Peyer's patch (tissue), 4 donors: ENCODE results near the gene SLC26A8. TPM values are rescaled to one million over a fixed set of nuclear protein-coding genes. Genes with fewer than 3 reads are reported as not detected.
"Not testable (repeated sequence)": the region's sequence is repeated elsewhere in the genome, so short reads cannot be mapped to it uniquely, and the experiment has no call there.

ENCODE experiments used
- DNase-seq, 3 donors: peaks; one replicate each; pipeline ENCODE4 v3.0.0-alpha.2; 2017 to 2019
- H3K27ac ChIP-seq, 4 donors: fragments of 200-600 bp; sonication (generic); one replicate each; pipeline ENCODE4 v1.5.1; 2016 to 2019
- H3K27me3 ChIP-seq, 2 donors: fragments of 200-600 bp; sonication (generic); one replicate each; pipeline ENCODE4 v1.5.1; 2019
- H3K36me3 ChIP-seq, 3 donors: fragments of 200-600 bp; sonication (generic); one replicate each; pipeline ENCODE4 v1.5.1; 2016 to 2019
- H3K4me1 ChIP-seq, 4 donors: fragments of 200-600 bp; sonication (generic); one replicate each; pipeline ENCODE4 v1.5.1; 2016 to 2019
- H3K4me3 ChIP-seq, 4 donors: fragments of 200-600 bp; sonication (generic); 1 replicate in 3 of 4; 2 replicates in 1 of 4; pipeline ENCODE4 v1.5.1; 2016 to 2019; ENCODE audit warnings: mild to moderate bottlenecking in 1 of 4
- H3K9me3 ChIP-seq, 4 donors: fragments of 200-600 bp; sonication (generic); one replicate each; pipeline ENCODE4 v1.5.1; 2016 to 2019; ENCODE audit warnings: mild to moderate bottlenecking in 1 of 4
- CTCF ChIP-seq, 6 experiments: fragments of 450-650 bp in 4 of 6; fragments of 200-600 bp in 2 of 6; sonication (generic) in 1 of 6; IDR thresholded peaks; one replicate each; pipeline ENCODE4 v1.5.1; 2017 to 2019; ENCODE audit warnings: antibody characterized with exemption in 6 of 6, mild to moderate bottlenecking in 3 of 6, moderate library complexity in 1 of 6
- POLR2A ChIP-seq, 2 donors: fragments of 450-650 bp; IDR thresholded peaks; one replicate each; pipeline ENCODE4 v1.5.1; 2017; ENCODE audit warnings: antibody characterized with exemption in 2 of 2, mild to moderate bottlenecking in 2 of 2, moderate library complexity in 2 of 2
- total RNA-seq, 4 donors: library from RNA; depleted of rRNA; stranded (reverse); fragments of >200 nt; gene quantifications; one replicate each; pipeline ENCODE4 v1.1.0, GENCODE V29; 2016

Gene SLC26A8
- total RNA-seq, 4 donors from 2014 or later: 1.7 TPM; not detected in 3

GRCh38 chr6:35936681-35937359 lies 87.6 kb downstream of the SLC26A8 start:
- H3K9me3 ChIP-seq: no peaks in the 10 kb centered on the region
- TF ChIP-seq POLR2A (IDR thresholded peaks at IDR 0.05) (no peak), CTCF (IDR thresholded peaks at IDR 0.05) (no peak)
- H3K27ac ChIP-seq: no peak overlapping the region
- DNase-seq: no peak
- peaks cover 0 to 8% (median 0%) of the 10 kb centered on the region in 4 donors for H3K4me1 ChIP-seq
- H3K36me3 ChIP-seq: no peaks in the 10 kb centered on the region
- H3K27me3 ChIP-seq: no peaks in the 10 kb centered on the region
- H3K4me3 ChIP-seq: no peak overlapping the region

GRCh38 chr6:35935469-35935868 lies 89.0 kb downstream of the SLC26A8 start:
- Histone ChIP-seq H3K4me3 (no peak overlapping the region), H3K27me3 (no peaks in the 10 kb centered on the region), H3K4me1 (peaks cover 0 to 3% (median 0%) of the 10 kb centered on the region in 4 donors), H3K27ac (no peak overlapping the region), H3K9me3 (no peaks in the 10 kb centered on the region), H3K36me3 (no peaks in the 10 kb centered on the region)
- no peak for TF ChIP-seq CTCF (IDR thresholded peaks at IDR 0.05)
- TF ChIP-seq POLR2A (IDR thresholded peaks at IDR 0.05): no peak
- no peak for DNase-seq

- H3K36me3 ChIP-seq: no peaks in the 10 kb centered on the region
- TF ChIP-seq POLR2A (IDR thresholded peaks at IDR 0.05): no peak
- TF ChIP-seq CTCF (IDR thresholded peaks at IDR 0.05): no peak
- H3K9me3 ChIP-seq: no peaks in the 10 kb centered on the region
- H3K27me3 ChIP-seq: no peaks in the 10 kb centered on the region
- no peak for DNase-seq
- no peaks in the 10 kb centered on the region for H3K4me1 ChIP-seq
- no peak overlapping the region for H3K4me3 ChIP-seq
- H3K27ac ChIP-seq: no peak overlapping the region
Observed at GRCh38 chr6:35933844-35934243, 90.6 kb downstream of the SLC26A8 start.

- H3K4me3 ChIP-seq, H3K27me3 ChIP-seq, H3K27ac ChIP-seq, H3K9me3 ChIP-seq, DNase-seq, H3K4me1 ChIP-seq, H3K36me3 ChIP-seq: not testable (repeated sequence)
Observed at GRCh38 chr6:35931873-35932272, 92.6 kb downstream of the SLC26A8 start.

GRCh38 chr6:35931120-35931561 lies 93.3 kb downstream of the SLC26A8 start:
- H3K9me3 ChIP-seq: no peaks in the 10 kb centered on the region
- H3K27ac ChIP-seq: no peak overlapping the region
- H3K36me3 ChIP-seq: no peaks in the 10 kb centered on the region
- no peak for TF ChIP-seq CTCF (IDR thresholded peaks at IDR 0.05)
- no peak for TF ChIP-seq POLR2A (IDR thresholded peaks at IDR 0.05)
- no peak for DNase-seq
- no peaks in the 10 kb centered on the region for H3K27me3 ChIP-seq
- no peaks in the 10 kb centered on the region for H3K4me1 ChIP-seq
- no peak overlapping the region for H3K4me3 ChIP-seq

- Histone ChIP-seq H3K9me3 (no peaks in the 10 kb centered on the region), H3K27me3 (no peaks in the 10 kb centered on the region), H3K4me3 (no peak overlapping the region), H3K4me1 (no peaks in the 10 kb centered on the region), H3K36me3 (no peaks in the 10 kb centered on the region), H3K27ac (no peak overlapping the region)
- DNase-seq: no peak
- TF ChIP-seq CTCF (IDR thresholded peaks at IDR 0.05): no peak
- TF ChIP-seq POLR2A (IDR thresholded peaks at IDR 0.05): no peak
Observed at GRCh38 chr6:35929601-35930000, 94.8 kb downstream of the SLC26A8 start.
